ENCODE results near the gene RBM25.
"Not testable (repeated sequence)": the region's sequence is repeated elsewhere in the genome, so short reads cannot be mapped to it uniquely, and the experiment has no call there.

RBM25 gene

GRCh38 chr14:73168691-73169090, 110.4 kb downstream of the RBM25 start:
- no peak for DNase-seq (ENCODE audit: low spot score)

GRCh38 chr14:73169855-73170254, 111.5 kb downstream of the RBM25 start:
- not testable (repeated sequence) for DNase-seq (ENCODE audit: low spot score)

DNA sequence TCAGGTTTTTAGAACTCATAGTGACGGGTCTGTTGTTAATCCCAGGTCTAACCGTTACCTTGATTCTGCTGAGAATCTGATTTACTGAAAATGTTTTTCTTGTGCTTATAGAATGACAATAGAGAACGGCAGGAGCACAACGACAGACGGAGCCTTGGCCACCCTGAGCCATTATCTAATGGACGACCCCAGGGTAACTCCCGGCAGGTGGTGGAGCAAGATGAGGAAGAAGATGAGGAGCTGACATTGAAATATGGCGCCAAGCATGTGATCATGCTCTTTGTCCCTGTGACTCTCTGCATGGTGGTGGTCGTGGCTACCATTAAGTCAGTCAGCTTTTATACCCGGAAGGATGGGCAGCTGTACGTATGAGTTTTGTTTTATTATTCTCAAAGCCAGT, 112.4 kb downstream of the RBM25 start:
- no peak for DNase-seq (ENCODE audit: low spot score)

DNA sequence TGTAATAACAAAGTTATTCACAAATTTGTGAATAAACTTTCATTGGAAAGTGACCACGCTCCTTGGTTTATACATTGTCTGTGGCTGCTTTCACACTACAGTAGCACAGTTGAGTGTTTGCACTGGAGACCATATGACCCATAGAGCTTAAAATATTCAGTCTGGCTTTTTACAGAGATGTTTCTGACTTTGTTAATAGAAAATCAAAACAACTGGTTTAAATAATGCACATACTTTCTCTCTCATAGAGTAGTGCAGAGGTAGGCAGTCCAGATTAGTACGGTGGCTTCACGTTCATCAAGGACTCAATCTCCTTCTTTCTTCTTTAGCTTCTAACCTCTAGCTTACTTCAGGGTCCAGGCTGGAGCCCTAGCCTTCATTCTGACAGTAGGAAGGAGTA, 114.2 kb downstream of the RBM25 start:
- no peak for DNase-seq (ENCODE audit: low spot score)

- DNase-seq (ENCODE audit: low spot score) = peak; percentile 34
Measured at GRCh38 chr14:73173092-73173735, 114.9 kb downstream of the RBM25 start.
